SK-N-SH (cell line): ENCODE results near the gene RNF187. TPM values are rescaled to one million over a fixed set of nuclear protein-coding genes. Genes with fewer than 3 reads are reported as not detected.

Experiments used
- CTCF ChIA-PET: fragments of 300-600, 350-600 bp; formaldehyde crosslinking; extraction: SDS; loops from one replicate; lab custom pipeline; 2021; lab: Yijun Ruan, JAX
- POLR2A ChIA-PET: fragments of 350-600 bp; sonication (Branson Sonifier 250); formaldehyde crosslinking; extraction: SDS; loops from one replicate; lab custom pipeline; 2020; ENCODE audit warnings: antibody characterized with exemption, inconsistent platforms; lab: Yijun Ruan, JAX
- DNase-seq: peaks from one replicate; pipeline ENCODE4 v3.0.0; 2012
- H2AFZ ChIP-seq: fragments of 200-600 bp; sonication (generic); 2 replicates; pipeline ENCODE4 v1.8.1; 2016; ENCODE audit warnings: antibody characterized with exemption, mild to moderate bottlenecking, low read depth
- H3F3A ChIP-seq: fragments of 200-600 bp; sonication (generic); replicated peaks from 2 replicates; pipeline ENCODE3; 2016; ENCODE audit warnings: antibody characterized with exemption, mild to moderate bottlenecking; ENCODE audit not compliant: insufficient read depth
- H3K27ac ChIP-seq, 2 experiments: fragments of 200-500 bp in 1 of 2; fragments of 200-600 bp in 1 of 2; sonication (Bioruptor generic) in 1 of 2; sonication (generic), shearing (Covaris generic) in 1 of 2; 2 replicates each; pipeline versions ENCODE4 v1.5.1 to v1.6.1; 2014 to 2016; ENCODE audit warnings: low read depth in 2 of 2, inconsistent platforms in 1 of 2, low read length in 1 of 2, mild to moderate bottlenecking in 1 of 2, mixed read lengths in 1 of 2
- H3K27me3 ChIP-seq: fragments of 200-600 bp; sonication (generic), shearing (Covaris generic); 2 replicates; pipeline ENCODE4 v1.6.1; 2016; ENCODE audit warnings: mixed run types; ENCODE audit not compliant: insufficient read depth
- H3K36me3 ChIP-seq, 2 experiments: fragments of 200-500 bp in 1 of 2; fragments of 200-600 bp in 1 of 2; sonication (Bioruptor generic) in 1 of 2; sonication (generic) in 1 of 2; replicated peaks in 1 of 2; 2 replicates each; pipeline versions ENCODE3 to v1.5.1; 2014 to 2016; ENCODE audit warnings: low read length in 1 of 2, mild to moderate bottlenecking in 1 of 2; ENCODE audit not compliant: insufficient read depth in 2 of 2, control insufficient read depth in 1 of 2
- H3K4me1 ChIP-seq, 2 experiments: fragments of 200-500 bp in 1 of 2; fragments of 200-600 bp in 1 of 2; sonication (Bioruptor generic) in 1 of 2; sonication (generic), shearing (Covaris generic) in 1 of 2; 2 replicates each; pipeline versions ENCODE4 v1.5.1 to v1.6.1; 2014 to 2016; ENCODE audit warnings: low read depth in 1 of 2, low read length in 1 of 2, mixed run types in 1 of 2; ENCODE audit not compliant: insufficient read depth in 2 of 2, control insufficient read depth in 1 of 2
- H3K4me2 ChIP-seq: fragments of 200-600 bp; sonication (generic), shearing (Covaris generic); 2 replicates; pipeline ENCODE4 v1.6.1; 2017; ENCODE audit warnings: mixed run types
- H3K4me3 ChIP-seq, 2 experiments: fragments of 200-500 bp in 1 of 2; fragments of 200-600 bp in 1 of 2; sonication (Bioruptor generic) in 1 of 2; sonication (generic), shearing (Covaris generic) in 1 of 2; 2 replicates each; pipeline versions ENCODE4 v1.5.1 to v1.8.1; 2014 to 2016; ENCODE audit warnings: low read depth in 2 of 2, inconsistent platforms in 1 of 2, low read length in 1 of 2, mild to moderate bottlenecking in 1 of 2, mixed read lengths in 1 of 2, moderate library complexity in 1 of 2
- H3K79me2 ChIP-seq: fragments of 200-600 bp; sonication (generic); 2 replicates; pipeline ENCODE4 v1.8.1; 2017; ENCODE audit warnings: mild to moderate bottlenecking; ENCODE audit not compliant: insufficient read depth
- H3K9ac ChIP-seq: fragments of 200-600 bp; sonication (generic); 2 replicates; pipeline ENCODE4 v1.6.1; 2017; ENCODE audit warnings: mixed run types
- H3K9me2 ChIP-seq: fragments of 200-600 bp; sonication (generic); 2 replicates; pipeline ENCODE4 v1.6.1; 2017; ENCODE audit warnings: mixed run types
- H3K9me3 ChIP-seq: fragments of 200-600 bp; sonication (generic); 2 replicates; pipeline ENCODE4 v1.6.1; 2017; ENCODE audit warnings: mixed run types, mild to moderate bottlenecking, moderate library complexity
- H4K20me1 ChIP-seq: fragments of 200-600 bp; sonication (generic); 2 replicates; pipeline ENCODE4 v1.6.1; 2017; ENCODE audit warnings: mild to moderate bottlenecking, mixed run types; ENCODE audit not compliant: insufficient read depth
- CHD2 ChIP-seq: fragments of 150-350 bp; IDR thresholded peaks from 2 replicates; pipeline ENCODE4 v1.6.1; 2018; ENCODE audit warnings: low read length; ENCODE audit not compliant: partially characterized antibody
- FOXJ3 ChIP-seq: sonication (generic); formaldehyde crosslinking; IDR thresholded peaks from 2 replicates; pipeline ENCODE4 v1.5.1; 2020; ENCODE audit warnings: mild to moderate bottlenecking, missing genetic modification reagents
- GABPA ChIP-seq: IDR thresholded peaks from 2 replicates; pipeline ENCODE4 v1.4.0; 2012; ENCODE audit warnings: low read depth, mild to moderate bottlenecking
- GATA2 ChIP-seq: sonication (generic); formaldehyde crosslinking; IDR thresholded peaks from 2 replicates; pipeline ENCODE4 v1.5.0; 2020; ENCODE audit warnings: mild to moderate bottlenecking, missing genetic modification reagents
- MAX ChIP-seq: IDR thresholded peaks from 2 replicates; pipeline ENCODE4 v1.4.0; 2012; ENCODE audit warnings: low read depth
- MEF2A ChIP-seq: IDR thresholded peaks from 2 replicates; pipeline ENCODE4 v1.4.0; 2012; ENCODE audit warnings: low read depth, borderline replicate concordance
- PBX3 ChIP-seq: IDR thresholded peaks from 2 replicates; pipeline ENCODE4; 2012
- RAD21 ChIP-seq: IDR thresholded peaks from 2 replicates; pipeline ENCODE4 v1.6.1; 2012; ENCODE audit warnings: mild to moderate bottlenecking, low read length
- RXRA ChIP-seq: IDR thresholded peaks from 2 replicates; pipeline ENCODE4 v1.4.0; 2012; ENCODE audit warnings: low read depth, mild to moderate bottlenecking, borderline replicate concordance
- SIN3A ChIP-seq: IDR thresholded peaks from 2 replicates; pipeline ENCODE4 v1.6.1; 2012; ENCODE audit warnings: low read depth, mild to moderate bottlenecking, low read length, moderate library complexity, borderline replicate concordance
- WGBS: methylation state at CpG from one replicate; pipeline ENCODE4 v1.1.6; 2017; ENCODE audit warnings: low lambda C conversion rate; 5-methylcytosine and 5-hydroxymethylcytosine counted together
- polyA plus RNA-seq, 3 experiments: library from polyadenylated mRNA; depleted of rRNA; stranded (reverse); fragments of >200 nt; gene quantifications; 2 replicates each; pipeline ENCODE4 v1.2.3, GENCODE V29; 2012
- TF ChIP-seq, protein P1 (sequence below): IDR thresholded peaks from 2 replicates; pipeline ENCODE4 v1.4.0; 2012; ENCODE audit warnings: low read depth, borderline replicate concordance
- TF ChIP-seq, protein P2 (sequence below): fragments of 150-350 bp; IDR thresholded peaks from 2 replicates; pipeline ENCODE4 v1.6.1; 2017; ENCODE audit warnings: antibody characterized with exemption, low read length, low read depth, borderline replicate concordance

RNF187 gene
- polyA plus RNA-seq, 1 of the 3 experiments (the other 2 are of a cell fraction): 71.1 TPM

GRCh38 chr1:228511546-228512445 lies 24.6 kb downstream of the RNF187 start:
- Histone ChIP-seq H4K20me1 (no peaks in the 10 kb centered on the region), H3K27me3 (peaks cover 34% of the 10 kb centered on the region), H3K36me3 (no peaks in the 10 kb centered on the region), H3K4me1 (no peaks in the 10 kb centered on the region), H3F3A (no peaks in the 10 kb centered on the region), H3K4me3 (no peak overlapping the region), H3K27ac (no peak overlapping the region), H3K9ac (no peak overlapping the region), H3K9me2 (no peaks in the 10 kb centered on the region), H3K9me3 (no peaks in the 10 kb centered on the region), H3K79me2 (no peaks in the 10 kb centered on the region), H3K4me2 (no peak overlapping the region), H2AFZ (no peak overlapping the region)
- TF ChIP-seq RXRA (no peak), GATA2 (CRISPR knock-in tag) (no peak), GABPA (no peak), PBX3 (no peak), CHD2 (no peak), SIN3A (no peak), MEF2A (no peak), FOXJ3 (CRISPR knock-in tag) (no peak), MAX (no peak), RAD21 (no peak)
- TF ChIP-seq, protein P1, sequence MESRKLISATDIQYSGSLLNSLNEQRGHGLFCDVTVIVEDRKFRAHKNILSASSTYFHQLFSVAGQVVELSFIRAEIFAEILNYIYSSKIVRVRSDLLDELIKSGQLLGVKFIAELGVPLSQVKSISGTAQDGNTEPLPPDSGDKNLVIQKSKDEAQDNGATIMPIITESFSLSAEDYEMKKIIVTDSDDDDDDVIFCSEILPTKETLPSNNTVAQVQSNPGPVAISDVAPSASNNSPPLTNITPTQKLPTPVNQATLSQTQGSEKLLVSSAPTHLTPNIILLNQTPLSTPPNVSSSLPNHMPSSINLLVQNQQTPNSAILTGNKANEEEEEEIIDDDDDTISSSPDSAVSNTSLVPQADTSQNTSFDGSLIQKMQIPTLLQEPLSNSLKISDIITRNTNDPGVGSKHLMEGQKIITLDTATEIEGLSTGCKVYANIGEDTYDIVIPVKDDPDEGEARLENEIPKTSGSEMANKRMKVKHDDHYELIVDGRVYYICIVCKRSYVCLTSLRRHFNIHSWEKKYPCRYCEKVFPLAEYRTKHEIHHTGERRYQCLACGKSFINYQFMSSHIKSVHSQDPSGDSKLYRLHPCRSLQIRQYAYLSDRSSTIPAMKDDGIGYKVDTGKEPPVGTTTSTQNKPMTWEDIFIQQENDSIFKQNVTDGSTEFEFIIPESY: no peak
- TF ChIP-seq, protein P2, sequence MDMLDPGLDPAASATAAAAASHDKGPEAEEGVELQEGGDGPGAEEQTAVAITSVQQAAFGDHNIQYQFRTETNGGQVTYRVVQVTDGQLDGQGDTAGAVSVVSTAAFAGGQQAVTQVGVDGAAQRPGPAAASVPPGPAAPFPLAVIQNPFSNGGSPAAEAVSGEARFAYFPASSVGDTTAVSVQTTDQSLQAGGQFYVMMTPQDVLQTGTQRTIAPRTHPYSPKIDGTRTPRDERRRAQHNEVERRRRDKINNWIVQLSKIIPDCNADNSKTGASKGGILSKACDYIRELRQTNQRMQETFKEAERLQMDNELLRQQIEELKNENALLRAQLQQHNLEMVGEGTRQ: no peak
- ChIA-PET POLR2A (no interaction called here), CTCF (interaction anchor here (6.1 kb wide), 1 partner anchor 11 kb away, joined by 55 read pairs; no protein-coding TSS in a partner anchor)
- DNase-seq: no peak
- 41% methylated on average over 13 of the region's 13 CpGs for WGBS
